Measurements from ENCODE around the gene FJX1. TPM values are rescaled to one million over a fixed set of nuclear protein-coding genes. Genes with fewer than 3 reads are reported as not detected.

FJX1 gene
- total and polyA plus RNA-seq, 9 donors, result 5.5 to 40.2 (median 8.1) TPM

DNA sequence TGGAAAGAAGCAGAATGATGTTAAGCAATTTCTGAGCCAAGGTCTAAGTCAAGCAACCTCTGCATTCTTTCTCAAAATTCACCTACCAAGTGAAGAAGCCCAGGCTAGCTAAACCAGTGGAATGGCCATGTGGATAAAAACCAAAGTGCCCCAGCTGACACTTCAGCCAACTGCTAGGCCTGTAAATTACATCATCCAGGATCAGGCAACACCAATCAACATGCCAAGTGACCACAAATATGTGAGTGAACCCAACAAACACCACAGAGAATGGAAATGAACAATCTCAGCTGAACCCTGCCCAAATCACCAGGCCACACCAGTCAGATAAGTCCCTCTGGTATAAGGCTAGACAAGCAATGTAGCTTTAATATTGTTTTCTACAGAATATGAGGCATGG is 25.1 kb upstream of the FJX1 start:
- H3K4me1 ChIP-seq (ENCODE audit: insufficient read depth), result no peaks in the 10 kb centered on the region
- TF ChIP-seq, protein P1, sequence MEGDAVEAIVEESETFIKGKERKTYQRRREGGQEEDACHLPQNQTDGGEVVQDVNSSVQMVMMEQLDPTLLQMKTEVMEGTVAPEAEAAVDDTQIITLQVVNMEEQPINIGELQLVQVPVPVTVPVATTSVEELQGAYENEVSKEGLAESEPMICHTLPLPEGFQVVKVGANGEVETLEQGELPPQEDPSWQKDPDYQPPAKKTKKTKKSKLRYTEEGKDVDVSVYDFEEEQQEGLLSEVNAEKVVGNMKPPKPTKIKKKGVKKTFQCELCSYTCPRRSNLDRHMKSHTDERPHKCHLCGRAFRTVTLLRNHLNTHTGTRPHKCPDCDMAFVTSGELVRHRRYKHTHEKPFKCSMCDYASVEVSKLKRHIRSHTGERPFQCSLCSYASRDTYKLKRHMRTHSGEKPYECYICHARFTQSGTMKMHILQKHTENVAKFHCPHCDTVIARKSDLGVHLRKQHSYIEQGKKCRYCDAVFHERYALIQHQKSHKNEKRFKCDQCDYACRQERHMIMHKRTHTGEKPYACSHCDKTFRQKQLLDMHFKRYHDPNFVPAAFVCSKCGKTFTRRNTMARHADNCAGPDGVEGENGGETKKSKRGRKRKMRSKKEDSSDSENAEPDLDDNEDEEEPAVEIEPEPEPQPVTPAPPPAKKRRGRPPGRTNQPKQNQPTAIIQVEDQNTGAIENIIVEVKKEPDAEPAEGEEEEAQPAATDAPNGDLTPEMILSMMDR (IDR thresholded peaks at IDR 0.05), result no peak
- TF ChIP-seq EP300 (IDR thresholded peaks at IDR 0.05), result no peak
- no peak for TF ChIP-seq POLR2A (IDR thresholded peaks at IDR 0.05)
- no peaks in the 10 kb centered on the region for H3K27me3 ChIP-seq
- intact Hi-C loops (cut with DNase I), result no loop called here
- H3K9me3 ChIP-seq, result no peaks in the 10 kb centered on the region
- no peak overlapping the region for H3K27ac ChIP-seq
- no peak overlapping the region for H3K4me3 ChIP-seq
- DNase-seq, result no peak
- H3K36me3 ChIP-seq, result no peaks in the 10 kb centered on the region

DNA sequence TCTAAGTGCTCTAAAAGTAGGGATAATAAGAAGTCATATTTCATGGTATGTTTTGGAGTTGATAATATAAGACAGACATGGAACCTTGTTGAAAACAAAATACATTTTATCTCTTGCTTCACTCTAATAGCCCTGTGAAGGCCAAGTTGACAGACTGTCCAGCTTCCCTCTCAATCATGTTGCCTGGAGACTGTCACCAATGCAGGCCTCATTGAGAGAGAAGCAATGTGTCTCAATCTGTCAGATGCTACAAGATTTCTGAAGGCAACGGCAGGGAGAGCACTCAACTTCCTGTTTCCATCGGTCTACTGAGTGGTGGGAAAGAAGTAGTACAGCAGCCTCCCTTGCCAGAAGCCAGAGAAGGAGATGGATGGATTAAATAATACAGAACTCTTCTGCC is 23.6 kb upstream of the FJX1 start:
- no peak overlapping the region for H3K4me3 ChIP-seq
- no peak overlapping the region for H3K27ac ChIP-seq
- H3K27me3 ChIP-seq, result no peaks in the 10 kb centered on the region
- DNase-seq, result no peak
- H3K9me3 ChIP-seq, result no peaks in the 10 kb centered on the region
- H3K4me1 ChIP-seq (ENCODE audit: insufficient read depth), result no peaks in the 10 kb centered on the region
- intact Hi-C loops (cut with DNase I), result no loop called here
- H3K36me3 ChIP-seq, result no peaks in the 10 kb centered on the region
- TF ChIP-seq POLR2A (IDR thresholded peaks at IDR 0.05) (no peak), EP300 (IDR thresholded peaks at IDR 0.05) (no peak)
- TF ChIP-seq, protein P1 (IDR thresholded peaks at IDR 0.05), result no peak
- 25 to 39% (median 31%) methylated on average over 2 of the region's 2 CpGs for WGBS, 3 donors

DNA sequence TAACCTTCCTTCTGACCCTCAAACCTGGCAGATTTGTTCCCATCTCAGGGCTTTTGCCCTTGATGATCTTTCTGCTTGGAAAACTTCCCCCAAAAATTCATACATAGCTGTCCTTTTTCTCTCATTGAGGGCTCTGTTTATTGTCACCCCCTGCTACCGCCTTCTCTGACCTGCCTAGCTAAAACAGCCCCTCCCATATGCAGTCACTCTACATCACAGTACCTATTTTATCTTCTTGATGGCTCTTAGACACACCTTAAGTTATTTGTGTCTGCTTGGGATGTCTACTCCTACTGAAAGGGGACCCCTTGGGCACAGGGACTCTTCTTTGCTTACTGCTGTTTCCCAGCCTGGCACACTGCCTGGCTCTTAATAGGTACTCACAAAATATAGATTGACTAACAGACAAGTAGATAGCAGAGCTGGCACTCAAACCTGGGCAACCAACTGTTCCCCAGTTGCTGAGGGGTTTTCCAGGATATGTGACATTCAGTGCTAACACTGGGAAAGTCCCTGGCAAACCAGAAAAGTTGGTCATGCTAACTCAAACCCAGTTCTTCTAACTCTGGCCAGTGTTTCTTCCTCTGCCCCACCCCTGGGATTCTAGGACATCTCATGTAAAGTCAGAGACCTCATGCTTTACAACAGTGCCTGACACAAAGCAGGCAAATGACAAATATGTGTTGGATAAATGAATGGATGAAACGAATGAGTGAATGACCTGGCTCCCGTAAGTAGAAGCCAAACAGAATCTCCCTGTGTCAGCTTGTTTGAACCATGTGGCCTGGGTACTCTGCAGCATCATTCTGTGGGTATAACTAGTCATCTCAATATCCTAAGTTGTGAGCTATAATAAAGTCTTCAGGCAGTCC is 19.8 kb upstream of the FJX1 start:
- H3K27ac ChIP-seq, result no peak overlapping the region
- no peak overlapping the region for H3K4me3 ChIP-seq
- 80 to 88% (median 81%) methylated on average over 3 of the region's 3 CpGs for WGBS, 3 donors
- no peaks in the 10 kb centered on the region for H3K9me3 ChIP-seq
- no peaks in the 10 kb centered on the region for H3K27me3 ChIP-seq
- no peaks in the 10 kb centered on the region for H3K4me1 ChIP-seq (ENCODE audit: insufficient read depth)
- no peaks in the 10 kb centered on the region for H3K36me3 ChIP-seq
- no peak for TF ChIP-seq POLR2A (IDR thresholded peaks at IDR 0.05)
- TF ChIP-seq, protein P1 (IDR thresholded peaks at IDR 0.05), result no peak
- intact Hi-C loops (cut with DNase I), result no loop called here
- DNase-seq, result no peak

DNA sequence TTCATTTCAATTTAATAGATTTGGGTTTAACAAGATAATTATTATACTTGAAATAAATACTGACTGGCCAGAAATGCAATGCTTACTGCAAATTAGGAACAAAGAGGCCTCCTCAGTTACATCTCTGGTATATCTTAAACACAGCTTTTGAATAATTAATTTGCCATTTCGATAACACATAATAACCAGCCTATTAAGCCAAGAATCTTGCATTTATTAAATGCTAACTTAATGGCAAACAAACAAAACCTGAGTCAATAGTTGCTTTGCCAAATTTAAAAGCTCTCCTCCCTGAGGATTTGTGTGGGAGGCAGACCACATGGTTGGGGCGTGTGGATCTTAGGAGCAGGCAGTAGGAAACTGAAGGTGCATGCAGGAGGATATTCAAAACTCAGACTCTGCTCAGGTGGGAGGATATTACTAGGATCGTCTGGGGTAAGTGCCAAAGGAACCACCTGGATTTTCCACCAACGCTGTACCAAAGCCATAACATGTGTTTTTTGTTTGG is 17.9 kb upstream of the FJX1 start:
- Histone ChIP-seq H3K27me3 (no peaks in the 10 kb centered on the region), H3K4me3 (no peak overlapping the region), H3K9me3 (no peaks in the 10 kb centered on the region), H3K36me3 (no peaks in the 10 kb centered on the region), H3K4me1 (ENCODE audit: insufficient read depth) (no peaks in the 10 kb centered on the region), H3K27ac (no peak overlapping the region)
- DNase-seq, result no peak
- TF ChIP-seq, protein P1 (IDR thresholded peaks at IDR 0.05), result no peak
- TF ChIP-seq EP300 (IDR thresholded peaks at IDR 0.05), result no peak
- TF ChIP-seq POLR2A (IDR thresholded peaks at IDR 0.05), result no peak
- WGBS, 3 donors, result 11 to 21% (median 17%) methylated on average over 4 of the region's 4 CpGs
- intact Hi-C loops (cut with DNase I), result no loop called here

All from ovary (tissue), 9 donors.